ENCODE results near the gene HHIP. TPM values are rescaled to one million over a fixed set of nuclear protein-coding genes. Genes with fewer than 3 reads are reported as not detected.

HHIP gene
- total and polyA plus RNA-seq, 3 donors from 2014 or later: 3.5 to 5.3 (median 3.5) TPM

GRCh38 chr4:144732584-144733428, 86.8 kb downstream of the HHIP start:
- Histone ChIP-seq H3K4me3 (no peak overlapping the region), H3K36me3 (ENCODE audit: low read depth, missing control alignments) (no peaks in the 10 kb centered on the region), H3K4me1 (no peaks in the 10 kb centered on the region), H3K27me3 (no peaks in the 10 kb centered on the region), H3K9me3 (no peaks in the 10 kb centered on the region), H3K27ac (no peak overlapping the region)
- TF ChIP-seq CTCF (IDR thresholded peaks at IDR 0.05) (no peak), POLR2A (IDR thresholded peaks at IDR 0.05) (no peak)
- no peak for DNase-seq
- WGBS, 2 donors: 64 to 85% methylated on average over 4 of the region's 4 CpGs
- intact Hi-C loops (cut with DNase I; ENCODE audit: low total_unique reads): no loop called here

GRCh38 chr4:144733566-144733965, 87.6 kb downstream of the HHIP start:
- intact Hi-C loops (cut with DNase I; ENCODE audit: low total_unique reads): no loop called here
- Histone ChIP-seq H3K4me3 (no peak overlapping the region), H3K27me3 (no peaks in the 10 kb centered on the region), H3K36me3 (ENCODE audit: low read depth, missing control alignments) (no peaks in the 10 kb centered on the region), H3K27ac (no peak overlapping the region), H3K4me1 (no peaks in the 10 kb centered on the region), H3K9me3 (no peaks in the 10 kb centered on the region)
- TF ChIP-seq CTCF (IDR thresholded peaks at IDR 0.05) (no peak), POLR2A (IDR thresholded peaks at IDR 0.05) (no peak)
- WGBS, 2 donors: 86 to 93% methylated on average over 2 of the region's 2 CpGs
- no peak for DNase-seq

- TF ChIP-seq POLR2A (IDR thresholded peaks at IDR 0.05) (no peak), CTCF (IDR thresholded peaks at IDR 0.05) (no peak)
- Histone ChIP-seq H3K36me3 (ENCODE audit: low read depth, missing control alignments) (no peaks in the 10 kb centered on the region), H3K9me3 (no peaks in the 10 kb centered on the region), H3K27ac (no peak overlapping the region), H3K27me3 (no peaks in the 10 kb centered on the region), H3K4me3 (no peak overlapping the region), H3K4me1 (no peaks in the 10 kb centered on the region)
- no peak for DNase-seq
- 43 to 53% methylated on average over 4 of the region's 4 CpGs for WGBS, 2 donors
- intact Hi-C loops (cut with DNase I; ENCODE audit: low total_unique reads): no loop called here
Measured at GRCh38 chr4:144734522-144734921, 88.6 kb downstream of the HHIP start.

GRCh38 chr4:144738649-144739048, 92.7 kb downstream of the HHIP start:
- H3K4me1 ChIP-seq: no peaks in the 10 kb centered on the region
- intact Hi-C loops (cut with DNase I; ENCODE audit: low total_unique reads): no loop called here
- TF ChIP-seq CTCF (IDR thresholded peaks at IDR 0.05) (no peak), POLR2A (IDR thresholded peaks at IDR 0.05) (no peak)
- no peaks in the 10 kb centered on the region for H3K36me3 ChIP-seq (ENCODE audit: low read depth, missing control alignments)
- no peak for DNase-seq
- H3K27ac ChIP-seq: no peak overlapping the region
- no peaks in the 10 kb centered on the region for H3K9me3 ChIP-seq
- 73 to 79% methylated on average over 3 of the region's 3 CpGs for WGBS, 2 donors
- no peaks in the 10 kb centered on the region for H3K27me3 ChIP-seq
- H3K4me3 ChIP-seq: no peak overlapping the region

- intact Hi-C loops (cut with DNase I; ENCODE audit: low total_unique reads): no loop called here
- TF ChIP-seq POLR2A (IDR thresholded peaks at IDR 0.05) (no peak), CTCF (IDR thresholded peaks at IDR 0.05) (no peak)
- no peaks in the 10 kb centered on the region for H3K9me3 ChIP-seq
- no peaks in the 10 kb centered on the region for H3K4me1 ChIP-seq
- H3K27me3 ChIP-seq: no peaks in the 10 kb centered on the region
- no peak for DNase-seq
- H3K36me3 ChIP-seq (ENCODE audit: low read depth, missing control alignments): no peaks in the 10 kb centered on the region
- no peak overlapping the region for H3K27ac ChIP-seq
- no peak overlapping the region for H3K4me3 ChIP-seq
Measured at GRCh38 chr4:144739511-144740033, 93.6 kb downstream of the HHIP start.
